AG08395 (cell line): ENCODE results near the gene CIAO1.
"Not testable (repeated sequence)": the region's sequence is repeated elsewhere in the genome, so short reads cannot be mapped to it uniquely, and the experiment has no call there.

Experiments
- DNase-seq: peaks from one replicate; pipeline ENCODE4 v3.0.0; 2012; ENCODE audit warnings: mixed read lengths, low spot score

The CIAO1 gene

DNA sequence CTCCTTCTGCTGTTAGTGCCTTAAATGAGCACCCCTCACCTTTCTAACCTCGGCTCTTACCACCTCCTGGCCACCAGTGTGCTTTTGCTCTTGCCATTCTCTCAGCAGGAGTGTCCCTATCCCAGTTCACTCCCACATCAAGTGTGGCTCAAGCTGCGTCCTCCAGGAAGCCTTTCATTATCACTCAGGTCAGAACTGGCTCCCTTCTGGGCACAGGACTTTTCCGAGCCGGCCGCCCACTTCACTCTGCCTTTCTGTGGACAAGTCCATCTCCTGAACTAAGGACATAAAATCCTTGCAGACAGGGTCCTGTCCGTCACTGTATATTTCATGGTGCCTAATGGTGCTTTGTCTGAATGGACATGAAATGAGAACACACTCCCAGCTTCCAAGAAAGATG, 15.8 kb upstream of the CIAO1 start:
- no peak for DNase-seq

DNA sequence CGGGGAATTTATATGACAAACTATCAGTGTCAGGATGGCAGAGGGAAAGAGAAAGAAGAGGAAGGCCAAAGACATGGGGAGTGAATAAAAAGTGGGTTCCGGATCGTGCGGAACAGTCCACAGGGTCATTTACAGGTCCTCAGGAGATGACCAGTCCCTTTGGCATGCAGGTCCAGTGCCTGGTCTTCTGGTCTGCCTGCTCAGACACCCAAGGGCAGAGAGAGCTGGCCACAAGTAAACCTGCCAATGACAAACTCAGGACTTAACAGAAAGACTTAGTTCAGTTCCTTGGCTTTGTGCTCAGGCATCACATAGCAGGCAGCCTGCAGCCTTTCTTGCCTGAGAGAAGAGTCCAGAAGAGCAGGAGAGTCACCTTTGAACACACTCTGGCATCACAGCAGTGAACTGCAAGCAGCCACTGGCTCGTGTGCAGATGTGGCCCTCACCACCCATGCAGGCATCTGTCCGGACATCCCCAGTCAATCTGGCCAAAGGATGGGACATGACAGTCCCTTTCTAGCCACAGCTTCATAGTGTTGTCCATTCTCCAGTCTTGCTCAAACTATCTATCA, 14.2 kb upstream of the CIAO1 start:
- peak; percentile 96 for DNase-seq

DNA sequence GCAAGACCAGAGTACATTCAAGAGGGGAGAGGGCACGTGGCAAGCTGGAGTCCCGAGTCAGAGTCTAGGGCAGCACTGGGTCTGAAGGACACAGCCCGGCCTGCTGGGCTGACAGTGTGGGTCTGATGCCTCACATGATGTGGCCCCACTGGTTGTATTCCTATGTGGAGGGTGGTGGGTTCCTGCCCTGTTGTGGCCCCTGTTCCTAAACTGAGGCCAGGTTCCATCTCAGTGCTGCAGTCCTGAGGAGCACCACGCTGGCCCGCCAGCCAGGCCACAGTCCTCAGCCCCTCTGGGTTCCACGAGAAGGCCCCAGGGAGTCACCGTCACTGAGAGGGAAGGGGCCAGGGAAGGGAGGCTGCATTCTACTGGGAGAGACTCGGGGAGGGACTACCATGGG, 13.5 kb upstream of the CIAO1 start:
- no peak for DNase-seq

DNA sequence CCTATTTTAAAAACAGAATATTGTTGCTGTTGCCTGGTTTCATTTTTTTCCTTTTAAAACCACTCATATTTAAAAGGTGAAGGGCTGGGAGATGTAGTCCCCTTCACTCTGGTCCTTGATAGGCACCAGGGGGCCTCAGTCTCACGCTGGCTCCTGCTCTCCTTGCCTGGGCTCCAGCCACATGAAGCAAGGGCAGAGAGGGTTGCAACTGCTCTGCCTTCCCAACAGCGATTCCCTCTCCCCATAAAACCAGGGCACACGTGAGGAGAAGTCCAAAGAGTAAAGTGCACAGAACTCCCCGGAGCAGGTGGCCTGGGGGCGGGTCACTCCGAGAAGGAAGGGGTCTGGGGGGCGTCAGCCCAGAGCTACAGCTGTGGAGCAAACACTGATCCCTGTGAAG, 13.0 kb upstream of the CIAO1 start:
- no peak for DNase-seq

DNA sequence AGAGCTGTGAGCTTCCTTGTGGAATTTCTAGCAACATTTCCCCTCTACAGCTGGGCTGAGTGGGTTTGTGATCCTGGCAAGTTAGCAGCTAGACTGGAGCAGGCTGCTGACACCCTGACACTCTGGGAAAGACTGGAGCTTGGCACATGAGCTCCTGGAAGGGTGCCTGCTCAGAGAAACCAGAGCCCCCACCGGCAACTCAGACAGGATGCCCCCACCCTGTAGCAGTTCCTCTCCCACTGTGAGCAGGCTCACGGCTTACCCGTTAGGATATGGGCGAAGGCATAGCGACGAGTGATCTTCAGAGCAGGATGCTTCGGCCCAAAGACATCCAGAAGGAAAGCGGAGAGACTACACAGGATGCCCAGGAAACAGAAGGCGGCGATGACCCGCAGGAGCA, 11.5 kb upstream of the CIAO1 start:
- no peak for DNase-seq

DNA sequence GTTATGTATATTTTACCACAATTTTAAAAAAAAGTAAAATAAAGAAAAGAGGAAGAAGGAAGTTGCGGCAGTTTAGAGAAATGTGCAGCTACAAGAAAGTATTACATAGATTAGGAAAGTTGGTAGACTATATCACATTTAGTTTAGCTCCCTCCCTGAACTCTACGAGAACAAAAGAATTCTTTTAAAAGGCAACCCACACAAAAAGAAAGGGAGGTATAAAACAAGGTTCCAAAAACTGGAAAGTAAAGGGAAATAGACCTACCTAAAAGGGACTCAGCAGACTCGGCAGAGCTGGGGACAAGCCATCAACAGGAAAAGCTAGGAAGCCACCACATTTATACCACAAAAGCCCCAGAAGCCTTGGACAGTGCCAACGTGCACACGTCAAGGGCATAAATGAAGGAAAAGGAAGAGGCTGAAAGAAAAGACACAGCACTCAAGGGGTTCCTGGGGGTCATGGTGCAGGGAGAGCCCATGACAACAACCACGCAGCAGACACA, 9.4 kb upstream of the CIAO1 start:
- no peak for DNase-seq

DNA sequence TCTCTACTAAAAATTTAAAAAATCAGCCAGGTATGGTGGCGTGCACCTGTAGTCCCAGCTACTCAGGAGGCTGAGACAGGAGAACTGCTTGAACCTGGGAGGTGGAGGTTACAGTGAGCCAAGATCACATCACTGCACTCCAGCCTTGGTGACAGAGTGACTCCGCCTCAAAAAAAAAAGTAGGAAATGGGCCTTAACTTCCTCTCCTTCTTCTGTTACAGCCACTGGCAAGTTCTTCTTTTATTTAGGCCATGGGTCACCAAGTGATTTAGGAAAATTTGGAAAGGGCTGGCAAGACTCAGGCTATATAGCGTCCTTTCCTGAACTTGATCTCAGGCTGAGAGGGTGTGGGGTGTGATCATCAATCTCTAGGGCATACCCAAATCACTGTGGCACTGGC, 8.3 kb upstream of the CIAO1 start:
- DNase-seq, result not testable (repeated sequence)

DNA sequence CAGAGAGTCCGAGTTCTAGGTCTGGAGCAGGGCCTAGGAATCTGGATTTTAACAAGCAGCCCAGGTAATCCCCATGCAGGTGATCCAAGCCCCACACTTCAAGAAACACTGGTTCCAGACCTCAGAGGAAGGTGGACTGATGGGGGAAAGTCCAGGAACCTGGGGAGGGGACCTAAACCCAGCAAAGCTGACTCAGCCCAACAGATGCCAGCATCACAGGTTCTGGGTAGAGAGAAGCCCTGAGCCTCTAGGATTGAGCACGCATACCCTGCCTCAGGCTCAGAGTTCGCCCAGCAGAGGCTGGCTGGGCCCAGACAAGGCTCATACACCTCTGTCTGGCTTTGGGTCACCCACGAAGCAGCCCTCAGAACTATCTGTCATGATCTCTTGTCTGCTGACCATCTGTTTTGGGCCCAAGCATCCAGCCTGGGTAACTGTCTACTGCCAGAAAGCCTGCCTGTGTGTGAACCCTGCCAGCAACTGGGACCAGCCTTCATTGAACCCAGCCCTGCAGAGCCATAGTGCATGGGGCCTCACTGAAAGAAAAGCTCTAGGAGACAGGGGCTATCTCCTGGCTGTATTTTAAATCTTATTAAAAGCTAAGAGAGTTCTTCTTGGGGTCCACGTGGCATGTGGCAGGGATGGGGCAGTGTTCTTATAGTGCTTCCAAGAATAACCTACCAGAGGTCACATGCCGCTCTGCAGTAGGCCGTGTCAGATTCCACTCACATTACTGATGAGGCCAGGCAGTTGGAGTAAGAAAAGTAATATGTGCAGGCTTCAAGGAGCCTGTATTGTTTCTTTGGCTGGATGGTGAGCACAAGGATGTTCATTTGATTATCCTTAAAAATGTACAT, 7.6 kb upstream of the CIAO1 start:
- no peak for DNase-seq

DNA sequence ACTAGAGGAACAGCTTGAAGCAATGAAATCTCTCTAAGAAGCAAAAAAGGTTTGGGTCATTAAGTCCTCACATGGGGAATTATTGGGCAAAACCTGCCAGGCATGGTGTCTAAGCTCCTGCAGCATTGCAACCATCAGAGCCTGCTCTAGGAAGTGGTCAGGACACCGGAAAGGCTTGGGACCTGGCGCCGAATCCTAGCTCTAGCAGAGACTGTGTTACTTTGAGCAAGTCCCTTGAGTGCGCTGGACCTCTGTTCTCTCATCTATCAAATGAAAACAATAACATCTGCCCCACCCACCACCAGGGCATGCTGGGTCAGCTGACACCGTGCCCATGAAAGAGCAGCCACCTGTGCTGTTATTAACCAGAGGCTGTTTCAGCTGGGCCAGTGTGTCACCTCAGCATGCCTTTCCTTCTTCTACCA, 6.5 kb upstream of the CIAO1 start:
- DNase-seq, result no peak

DNA sequence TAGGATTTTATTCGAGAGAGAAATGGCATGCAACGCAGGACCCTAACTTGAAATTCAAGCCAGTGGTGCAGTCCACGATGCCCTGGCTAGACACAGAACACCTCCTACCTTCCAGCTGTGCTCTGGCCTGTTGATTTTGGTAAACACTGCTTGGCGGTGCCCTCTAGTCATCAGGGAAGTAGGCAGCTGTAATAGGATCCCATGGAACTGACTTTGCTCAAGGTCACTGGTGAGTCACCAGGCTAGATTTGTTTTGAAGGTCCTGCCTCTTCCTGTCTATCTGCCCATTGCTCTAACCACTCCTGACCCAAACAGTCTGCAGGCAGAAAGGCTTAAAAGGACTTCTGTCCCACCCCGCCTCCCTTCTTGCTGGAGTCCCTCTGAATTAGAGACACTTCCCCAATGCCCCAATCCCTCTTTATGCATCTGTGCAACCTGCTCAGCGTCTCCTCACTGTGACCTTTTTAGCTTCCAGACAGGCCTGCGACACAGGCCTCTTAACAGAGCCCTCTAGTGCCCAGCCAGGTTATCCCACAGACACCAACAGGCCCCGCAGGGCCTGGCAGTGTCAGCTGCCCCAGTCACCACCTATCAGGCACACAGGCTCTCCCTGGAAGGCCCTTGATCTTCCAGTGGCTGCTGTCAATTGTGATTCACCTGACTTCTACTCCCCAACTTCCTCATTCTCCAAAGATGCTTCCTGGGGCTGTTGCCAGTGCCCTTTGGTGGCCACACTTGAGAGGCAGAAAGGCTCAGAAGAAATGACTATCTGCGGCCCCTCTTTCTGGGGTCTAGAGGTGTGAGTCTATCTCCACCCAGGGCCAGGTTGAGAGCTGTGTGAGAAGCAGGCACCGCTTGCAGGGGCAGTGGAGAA, 5.4 kb upstream of the CIAO1 start:
- DNase-seq, result peak; percentile 93

DNA sequence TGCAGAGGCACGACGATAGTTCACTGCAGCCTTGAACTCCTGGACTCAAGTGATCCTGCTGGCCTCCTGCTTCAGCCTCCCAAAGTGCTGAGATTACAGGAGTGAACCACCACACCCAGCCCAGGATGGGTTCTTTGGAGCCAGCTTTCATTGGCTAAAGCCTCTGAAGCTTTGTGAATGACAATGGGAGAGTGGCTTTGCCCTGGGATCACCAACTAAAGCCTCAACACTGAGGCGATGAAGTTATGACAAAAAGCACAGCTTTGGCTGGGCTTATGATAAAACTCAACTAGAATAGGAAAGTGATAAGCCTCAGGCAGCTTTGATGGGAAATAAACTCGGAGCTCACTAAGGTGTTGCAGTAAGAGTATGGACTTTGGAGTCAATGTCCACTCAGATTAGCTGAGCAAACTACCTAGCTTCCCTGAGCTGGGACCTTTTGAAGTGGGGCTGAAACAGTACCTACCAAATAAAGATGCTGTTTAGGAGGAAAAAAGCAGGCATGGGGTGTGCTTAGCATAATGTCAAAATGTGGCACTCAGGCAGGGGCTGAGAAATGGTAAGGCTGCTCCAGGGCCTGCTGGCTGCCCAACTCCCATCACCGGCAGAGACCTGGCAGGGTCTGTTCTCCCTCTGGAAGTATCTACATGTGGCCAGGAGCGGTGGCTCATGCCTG, 4.6 kb upstream of the CIAO1 start:
- DNase-seq, result no peak

DNA sequence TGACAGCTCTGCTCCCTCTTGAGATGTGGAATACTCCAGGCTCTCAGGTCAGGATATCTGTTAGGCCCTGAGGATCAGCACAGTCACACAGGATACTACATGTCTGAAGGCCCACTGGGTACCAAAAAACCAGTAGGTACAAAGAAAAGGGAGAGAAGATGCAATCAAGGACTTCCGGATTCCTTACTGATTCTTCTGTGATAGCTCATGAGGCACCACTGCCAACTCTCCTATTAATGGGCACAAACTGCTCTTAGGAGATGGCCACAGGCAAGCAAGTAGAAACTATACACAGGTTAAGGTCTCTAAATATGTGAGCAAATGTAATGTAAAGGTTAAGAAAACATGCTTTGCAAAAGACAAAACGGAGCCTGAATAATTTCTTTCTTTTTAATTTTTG, 3.7 kb upstream of the CIAO1 start:
- DNase-seq, result peak; percentile 23

DNA sequence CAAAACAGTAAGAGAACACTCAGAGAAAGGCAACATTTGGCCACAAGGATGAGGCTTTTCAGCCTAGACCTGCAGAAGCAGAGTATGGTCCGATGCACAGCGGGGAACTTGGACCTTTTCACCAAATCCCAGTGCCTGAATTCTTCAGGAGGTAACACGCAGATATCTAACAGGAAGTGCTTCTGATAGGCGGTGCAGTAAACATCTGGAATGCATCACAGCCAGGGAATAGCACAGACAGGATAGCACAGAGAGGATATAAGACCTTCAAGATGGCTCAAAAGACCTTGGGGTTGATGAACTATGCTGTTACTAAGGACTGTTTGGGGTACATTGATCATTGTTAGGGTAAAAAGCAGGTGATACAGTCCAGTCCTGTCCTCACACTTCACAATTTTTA, 1.9 kb upstream of the CIAO1 start:
- DNase-seq, result peak; percentile 24

DNA sequence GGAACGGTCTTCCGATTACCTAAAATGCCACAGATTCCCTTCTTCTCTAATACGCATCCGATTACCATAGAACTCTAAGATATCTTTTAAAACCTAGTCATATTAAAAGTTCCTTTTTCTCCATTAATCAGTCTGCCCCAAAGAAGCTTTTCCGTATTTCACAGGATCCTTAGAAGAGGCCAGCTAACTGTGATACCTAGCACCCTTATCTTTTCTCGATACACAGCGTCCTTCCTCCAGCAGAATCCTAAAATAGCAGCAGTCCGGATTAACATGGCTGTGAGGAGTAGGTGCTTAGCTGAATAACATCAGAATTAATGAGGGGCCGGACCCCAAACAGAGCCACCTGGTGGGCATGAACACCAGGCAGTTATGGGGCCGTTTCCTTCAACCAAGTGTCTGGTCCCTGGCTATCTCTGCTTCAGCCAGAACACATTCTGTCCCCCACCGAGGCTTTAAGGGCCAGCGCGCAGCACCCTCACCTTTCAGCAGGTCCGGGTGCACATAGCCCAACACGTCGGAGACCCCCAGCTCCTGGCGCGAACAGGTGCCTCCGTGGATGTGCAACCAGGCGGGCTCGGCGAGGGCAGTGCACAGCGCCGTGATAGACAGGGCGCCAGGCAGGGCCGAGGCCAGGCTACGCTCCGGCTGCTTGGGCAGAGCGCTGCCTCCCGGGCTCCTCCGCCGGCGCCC, 1.2 kb upstream of the CIAO1 start:
- peak; percentile 36 for DNase-seq

DNA sequence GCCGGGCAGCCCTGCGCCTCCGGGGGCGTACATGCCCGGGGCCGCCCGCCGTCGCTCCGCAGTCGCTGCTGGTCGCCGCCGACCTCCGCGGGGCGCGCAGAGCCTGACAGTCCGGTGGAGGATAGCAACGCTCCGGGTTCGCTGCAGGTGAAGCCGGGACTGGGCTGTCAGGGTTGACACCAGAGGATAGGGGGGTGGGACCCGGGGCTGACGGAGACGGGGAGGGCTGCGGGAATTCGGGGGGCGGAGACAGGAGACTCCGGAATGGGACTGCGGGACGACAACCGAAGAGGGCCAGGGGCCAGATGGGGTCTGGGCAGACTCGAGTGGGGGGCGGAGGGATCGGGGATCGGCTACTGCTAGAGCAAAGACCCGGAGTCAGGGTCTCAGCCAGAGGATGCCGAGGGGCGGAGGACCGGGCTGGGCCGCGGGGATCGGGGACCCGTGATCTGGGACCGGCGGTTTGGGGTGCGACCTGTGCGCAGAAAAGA, 631 bp upstream of the CIAO1 start:
- DNase-seq, result peak; percentile 47

DNA sequence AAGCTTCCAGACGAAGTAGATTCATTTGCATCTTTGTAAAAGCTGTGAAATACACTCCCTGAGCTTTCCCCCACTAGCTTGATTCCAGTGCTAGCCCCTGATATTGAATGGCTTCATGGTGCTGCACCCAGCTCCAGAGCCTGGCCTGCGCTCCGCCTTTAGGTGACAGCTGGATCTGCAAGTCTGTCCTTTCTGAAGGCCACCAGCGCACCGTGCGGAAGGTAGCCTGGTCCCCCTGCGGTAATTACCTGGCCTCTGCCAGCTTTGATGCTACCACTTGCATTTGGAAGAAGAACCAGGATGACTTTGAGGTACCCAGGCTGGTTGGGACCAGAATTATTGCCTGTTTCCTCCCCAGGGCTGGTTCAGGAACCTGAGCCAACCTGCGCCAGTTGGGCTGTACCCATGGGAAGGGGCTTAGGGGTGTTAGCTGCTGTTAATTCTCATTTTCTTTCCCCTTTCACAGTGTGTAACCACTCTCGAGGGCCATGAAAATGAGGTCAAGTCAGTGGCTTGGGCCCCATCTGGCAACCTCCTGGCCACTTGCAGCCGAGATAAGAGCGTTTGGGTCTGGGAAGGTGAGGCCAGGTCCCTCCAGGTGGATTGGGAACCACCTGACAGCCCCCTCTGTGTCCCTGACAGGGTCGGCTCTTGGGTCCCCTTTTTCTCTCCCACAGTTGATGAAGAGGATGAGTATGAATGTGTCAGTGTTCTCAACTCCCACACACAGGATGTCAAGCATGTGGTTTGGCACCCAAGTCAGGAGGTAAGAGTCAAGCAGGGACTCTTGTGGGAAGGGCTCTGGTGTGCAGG, 1.3 kb downstream of the CIAO1 start:
- DNase-seq, result peak; percentile 24

DNA sequence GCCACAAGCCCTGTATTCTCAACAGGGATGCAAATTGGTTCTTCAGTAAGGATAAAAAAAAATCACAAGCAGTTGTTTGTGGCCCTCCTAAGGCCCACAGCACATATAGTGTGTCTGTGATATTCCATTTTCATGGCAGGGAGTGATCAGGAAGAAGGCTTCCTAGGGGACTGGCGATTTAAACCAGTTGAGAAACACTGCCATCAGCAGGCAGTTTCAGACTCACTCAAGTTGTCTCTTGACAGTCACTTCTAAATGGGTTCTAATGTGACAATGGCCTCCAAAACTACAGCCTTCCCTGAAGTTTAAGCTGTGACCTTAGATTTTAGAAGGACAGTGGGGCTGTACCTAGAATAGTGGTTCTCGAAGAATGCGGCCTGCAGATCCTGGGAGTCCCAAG, 6.0 kb downstream of the CIAO1 start:
- no peak for DNase-seq

DNA sequence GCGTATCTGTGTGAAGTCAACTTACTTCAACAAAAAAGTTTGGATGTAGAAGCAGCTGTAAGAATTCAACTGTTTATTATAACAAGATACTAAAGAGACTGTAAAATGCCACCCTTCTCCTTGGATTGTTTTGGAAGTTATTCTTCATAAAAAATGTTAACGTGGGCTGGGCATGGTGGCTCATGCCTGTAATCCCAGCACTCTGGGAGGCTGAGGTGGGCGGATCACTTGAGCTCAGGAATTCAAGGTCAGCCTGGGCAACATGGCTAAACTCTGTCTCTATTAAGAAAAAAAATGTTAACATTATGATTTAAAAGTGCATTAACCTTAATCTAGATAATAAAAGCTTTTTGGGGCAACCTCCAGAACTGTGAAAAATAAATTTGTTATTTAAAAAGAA, 7.7 kb downstream of the CIAO1 start:
- no peak for DNase-seq

DNA sequence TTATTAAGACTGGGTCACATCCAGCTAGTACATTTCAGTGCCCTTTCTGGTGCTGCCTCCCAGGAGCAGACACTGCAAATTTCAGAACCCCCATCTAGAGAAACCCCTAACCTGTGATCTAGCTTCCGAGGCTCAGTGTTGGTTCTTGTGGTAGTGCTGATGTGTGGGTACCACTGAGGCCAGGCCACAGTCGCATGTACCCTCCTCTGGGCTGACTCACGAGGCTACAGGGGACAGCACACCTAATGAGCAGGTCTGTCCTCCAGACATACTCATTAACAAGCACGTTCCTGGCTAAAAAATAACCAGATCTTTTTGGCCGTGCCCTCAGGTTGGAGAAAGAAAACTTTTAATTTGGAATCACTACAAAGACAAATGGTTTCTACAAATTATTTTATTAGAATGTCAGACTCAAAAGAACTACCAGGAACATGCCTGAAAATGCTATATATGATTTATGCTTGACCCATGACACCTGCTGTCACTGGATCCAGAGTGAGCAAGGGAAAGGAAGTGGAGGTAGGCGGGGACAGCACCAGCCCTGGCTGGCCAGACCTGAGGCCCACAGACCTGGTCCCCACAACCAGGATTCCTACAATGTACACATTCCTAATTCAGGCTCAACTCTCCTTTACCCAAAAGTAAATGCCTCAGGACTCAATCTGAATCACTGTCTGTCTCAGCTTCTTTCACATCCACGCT, 8.5 kb downstream of the CIAO1 start:
- DNase-seq, result no peak
